HEK293 (cell line): Measurements from ENCODE around the gene HOXD3.
A peak's percentile ranks its signal among the peaks of the same experiment; 100 is the strongest.

ENCODE experiments used
- GLI2 ChIP-seq: fragments of 450-650 bp; formaldehyde crosslinking; IDR thresholded peaks from 2 replicates; pipeline ENCODE4; 2017; ENCODE audit warnings: missing biosample characterization, missing genetic modification characterization, low read depth, borderline replicate concordance
- IKZF3 ChIP-seq: fragments of 450-650 bp; IDR thresholded peaks from 2 replicates; pipeline ENCODE4 v1.5.0; 2018; ENCODE audit warnings: missing biosample characterization, mild to moderate bottlenecking, missing genetic modification characterization, moderate library complexity
- KLF16 ChIP-seq: fragments of 450-650 bp; formaldehyde crosslinking; IDR thresholded peaks from 2 replicates; pipeline ENCODE4 v1.5.1; 2017; ENCODE audit warnings: missing biosample characterization, missing genetic modification characterization
- OSR2 ChIP-seq: fragments of 450-650 bp; formaldehyde crosslinking; IDR thresholded peaks from 2 replicates; pipeline ENCODE4 v1.5.1; 2016; ENCODE audit warnings: missing biosample characterization, missing genetic modification characterization
- ZBTB44 ChIP-seq: fragments of 450-650 bp; IDR thresholded peaks from 2 replicates; pipeline ENCODE4 v1.5.1; 2018; ENCODE audit warnings: missing biosample characterization, mild to moderate bottlenecking, missing genetic modification characterization
- ZBTB8A ChIP-seq: fragments of 450-650 bp; formaldehyde crosslinking; IDR thresholded peaks from 2 replicates; pipeline ENCODE4 v1.5.1; 2016; ENCODE audit warnings: missing biosample characterization, missing genetic modification characterization
- ZFP3 ChIP-seq: fragments of 450-650 bp; formaldehyde crosslinking; IDR thresholded peaks from 2 replicates; pipeline ENCODE4 v1.5.1; 2016; ENCODE audit warnings: low read depth, missing biosample characterization, missing genetic modification characterization
- ZNF138 ChIP-seq: fragments of 450-650 bp; formaldehyde crosslinking; IDR thresholded peaks from 2 replicates; pipeline ENCODE4 v1.5.1; 2016; ENCODE audit warnings: missing biosample characterization, missing genetic modification characterization, borderline replicate concordance
- ZNF157 ChIP-seq: fragments of 450-650 bp; formaldehyde crosslinking; IDR thresholded peaks from 2 replicates; pipeline ENCODE4 v1.5.1; 2016; ENCODE audit warnings: missing biosample characterization, missing genetic modification characterization
- ZNF202 ChIP-seq: fragments of 450-650 bp; formaldehyde crosslinking; IDR thresholded peaks from 2 replicates; pipeline ENCODE4 v1.5.1; 2016; ENCODE audit warnings: missing biosample characterization, missing genetic modification characterization, borderline replicate concordance
- ZNF24 ChIP-seq: fragments of 450-650 bp; formaldehyde crosslinking; IDR thresholded peaks from 2 replicates; pipeline ENCODE4 v1.5.1; 2016; ENCODE audit warnings: missing biosample characterization, missing genetic modification characterization
- ZNF302 ChIP-seq: fragments of 450-650 bp; formaldehyde crosslinking; IDR thresholded peaks from 2 replicates; pipeline ENCODE4 v1.5.1; 2016; ENCODE audit warnings: missing biosample characterization, missing genetic modification characterization, low read depth
- ZNF341 ChIP-seq: fragments of 450-650 bp; formaldehyde crosslinking; IDR thresholded peaks from 2 replicates; pipeline ENCODE4; 2016; ENCODE audit warnings: low read depth, missing biosample characterization, missing genetic modification characterization
- ZNF394 ChIP-seq: fragments of 450-650 bp; formaldehyde crosslinking; IDR thresholded peaks from 2 replicates; pipeline ENCODE4 v1.5.1; 2016; ENCODE audit warnings: missing biosample characterization, missing genetic modification characterization, mild to moderate bottlenecking, moderate library complexity, borderline replicate concordance
- ZNF423 ChIP-seq: fragments of 450-650 bp; formaldehyde crosslinking; IDR thresholded peaks from 2 replicates; pipeline ENCODE4 v1.5.1; 2016; ENCODE audit warnings: missing biosample characterization, missing genetic modification characterization
- ZNF514 ChIP-seq: fragments of 450-650 bp; formaldehyde crosslinking; IDR thresholded peaks from 2 replicates; pipeline ENCODE4 v1.5.1; 2016; ENCODE audit warnings: missing biosample characterization, missing genetic modification characterization
- ZNF596 ChIP-seq: fragments of 450-650 bp; IDR thresholded peaks from 2 replicates; pipeline ENCODE4 v1.5.0; 2018; ENCODE audit warnings: missing biosample characterization, mild to moderate bottlenecking, missing genetic modification characterization, moderate library complexity
- ZNF658 ChIP-seq: fragments of 450-650 bp; formaldehyde crosslinking; IDR thresholded peaks from 2 replicates; pipeline ENCODE4; 2016; ENCODE audit warnings: missing biosample characterization, missing genetic modification characterization
- ZNF660 ChIP-seq: fragments of 450-650 bp; IDR thresholded peaks from 2 replicates; pipeline ENCODE4 v1.5.1; 2018; ENCODE audit warnings: missing biosample characterization, mild to moderate bottlenecking, missing genetic modification characterization
- ZNF677 ChIP-seq: fragments of 450-650 bp; IDR thresholded peaks from 2 replicates; pipeline ENCODE4 v1.5.0; 2018; ENCODE audit warnings: missing biosample characterization, mild to moderate bottlenecking, missing genetic modification characterization, moderate library complexity
- ZNF704 ChIP-seq: fragments of 450-650 bp; formaldehyde crosslinking; IDR thresholded peaks from 2 replicates; pipeline ENCODE4 v1.5.1; 2016; ENCODE audit warnings: missing biosample characterization, missing genetic modification characterization
- ZNF707 ChIP-seq: fragments of 450-650 bp; formaldehyde crosslinking; IDR thresholded peaks from 2 replicates; pipeline ENCODE4 v1.5.1; 2016; ENCODE audit warnings: missing biosample characterization, missing genetic modification characterization
- TF ChIP-seq, protein P1 (sequence below): fragments of 450-650 bp; formaldehyde crosslinking; IDR thresholded peaks from 2 replicates; pipeline ENCODE4 v1.5.1; 2017; ENCODE audit warnings: missing biosample characterization, missing genetic modification characterization
- TF ChIP-seq, protein P2 (sequence below): fragments of 450-650 bp; formaldehyde crosslinking; IDR thresholded peaks from 2 replicates; pipeline ENCODE4 v1.5.1; 2016; ENCODE audit warnings: missing biosample characterization, missing genetic modification characterization, low read depth
- TF ChIP-seq, protein P3 (sequence below): fragments of 450-650 bp; formaldehyde crosslinking; IDR thresholded peaks from 2 replicates; pipeline ENCODE4 v1.5.1; 2017; ENCODE audit warnings: missing biosample characterization, missing genetic modification characterization
- TF ChIP-seq, protein P4 (sequence below): fragments of 450-650 bp; formaldehyde crosslinking; IDR thresholded peaks from 2 replicates; pipeline ENCODE4 v1.5.1; 2016; ENCODE audit warnings: missing biosample characterization, missing genetic modification characterization
- TF ChIP-seq, protein P5 (sequence below): fragments of 450-650 bp; formaldehyde crosslinking; IDR thresholded peaks from 2 replicates; pipeline ENCODE4 v1.5.1; 2017; ENCODE audit warnings: missing biosample characterization, missing genetic modification characterization

The HOXD3 gene

DNA sequence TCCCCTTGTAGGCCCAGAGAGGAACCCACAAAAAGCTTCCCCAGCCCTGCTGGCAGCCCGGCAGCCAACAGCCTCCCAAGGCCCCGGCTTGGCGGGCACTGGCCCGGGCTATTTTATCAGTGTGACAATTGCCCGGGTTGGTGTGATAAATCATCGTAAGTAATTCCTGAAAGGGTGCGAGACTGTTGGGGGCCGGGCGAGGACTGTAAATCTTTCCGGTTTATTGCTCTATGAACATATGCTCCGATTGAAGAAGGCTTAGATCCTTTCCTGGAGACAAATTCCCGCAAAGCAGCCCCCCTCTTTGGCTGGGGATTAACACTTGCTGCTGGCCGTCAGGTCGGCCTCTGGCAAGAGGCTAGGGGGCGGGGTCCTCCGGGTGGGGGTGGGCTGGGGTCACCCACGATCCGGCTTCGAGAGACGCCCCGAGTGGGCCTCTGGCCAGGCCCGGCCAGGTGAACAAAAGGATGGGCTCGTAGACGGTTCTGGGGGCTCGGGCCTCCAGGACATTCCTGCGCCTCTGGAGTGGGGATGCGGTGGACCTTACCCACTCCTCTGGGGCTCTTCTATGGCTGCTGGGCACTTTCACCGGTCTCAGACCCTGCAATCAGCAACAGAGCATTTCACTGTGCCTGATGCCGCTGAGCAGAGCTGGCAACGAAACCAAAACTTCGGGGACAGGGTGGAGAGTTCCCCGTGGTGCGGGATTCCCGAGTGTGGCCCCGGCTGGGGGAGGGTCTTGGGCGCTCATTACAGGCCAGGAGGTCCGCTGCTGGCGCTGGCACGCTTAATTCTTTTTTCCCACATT, 2.0 kb downstream of the HOXD3 start (continued):
- TF ChIP-seq ZBTB44 (tag by site-specific recombination) (peak; percentile 49; the same call in 1 of the 2 replicates), ZNF660 (tag by site-specific recombination) (0 out of 2 replicates have a peak, but pooled peaks have one; percentile 26), ZNF202 (tag by site-specific recombination) (no peak), ZNF157 (no peak), ZNF138 (tag by site-specific recombination) (no peak), ZNF302 (tag by site-specific recombination) (no peak), ZNF596 (0 out of 2 replicates have a peak, but pooled peaks have one; percentile 21), KLF16 (tag by site-specific recombination) (no peak), ZFP3 (tag by site-specific recombination) (no peak), ZBTB8A (tag by site-specific recombination) (peak; percentile 79), ZNF658 (tag by site-specific recombination) (no peak), ZNF24 (tag by site-specific recombination) (no peak), ZNF514 (tag by site-specific recombination) (no peak), ZNF394 (tag by site-specific recombination) (no peak), IKZF3 (tag by site-specific recombination) (peak; percentile 84), ZNF423 (tag by site-specific recombination) (peak; percentile 37; the same call in 1 of the 2 replicates), ZNF707 (tag by site-specific recombination) (no peak), ZNF341 (tag by site-specific recombination) (peak; percentile 23; the same call in 1 of the 2 replicates), ZNF677 (tag by site-specific recombination) (no peak), GLI2 (tag by site-specific recombination) (0 out of 2 replicates have a peak, but pooled peaks have one; percentile 45), OSR2 (tag by site-specific recombination) (peak; percentile 37; the same call in 1 of the 2 replicates), ZNF704 (tag by site-specific recombination) (no peak)
- TF ChIP-seq, protein P1, sequence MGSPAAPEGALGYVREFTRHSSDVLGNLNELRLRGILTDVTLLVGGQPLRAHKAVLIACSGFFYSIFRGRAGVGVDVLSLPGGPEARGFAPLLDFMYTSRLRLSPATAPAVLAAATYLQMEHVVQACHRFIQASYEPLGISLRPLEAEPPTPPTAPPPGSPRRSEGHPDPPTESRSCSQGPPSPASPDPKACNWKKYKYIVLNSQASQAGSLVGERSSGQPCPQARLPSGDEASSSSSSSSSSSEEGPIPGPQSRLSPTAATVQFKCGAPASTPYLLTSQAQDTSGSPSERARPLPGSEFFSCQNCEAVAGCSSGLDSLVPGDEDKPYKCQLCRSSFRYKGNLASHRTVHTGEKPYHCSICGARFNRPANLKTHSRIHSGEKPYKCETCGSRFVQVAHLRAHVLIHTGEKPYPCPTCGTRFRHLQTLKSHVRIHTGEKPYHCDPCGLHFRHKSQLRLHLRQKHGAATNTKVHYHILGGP (tag by site-specific recombination) = peak; percentile 90
- TF ChIP-seq, protein P2, sequence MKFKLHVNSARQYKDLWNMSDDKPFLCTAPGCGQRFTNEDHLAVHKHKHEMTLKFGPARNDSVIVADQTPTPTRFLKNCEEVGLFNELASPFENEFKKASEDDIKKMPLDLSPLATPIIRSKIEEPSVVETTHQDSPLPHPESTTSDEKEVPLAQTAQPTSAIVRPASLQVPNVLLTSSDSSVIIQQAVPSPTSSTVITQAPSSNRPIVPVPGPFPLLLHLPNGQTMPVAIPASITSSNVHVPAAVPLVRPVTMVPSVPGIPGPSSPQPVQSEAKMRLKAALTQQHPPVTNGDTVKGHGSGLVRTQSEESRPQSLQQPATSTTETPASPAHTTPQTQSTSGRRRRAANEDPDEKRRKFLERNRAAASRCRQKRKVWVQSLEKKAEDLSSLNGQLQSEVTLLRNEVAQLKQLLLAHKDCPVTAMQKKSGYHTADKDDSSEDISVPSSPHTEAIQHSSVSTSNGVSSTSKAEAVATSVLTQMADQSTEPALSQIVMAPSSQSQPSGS = no peak
- TF ChIP-seq, protein P3, sequence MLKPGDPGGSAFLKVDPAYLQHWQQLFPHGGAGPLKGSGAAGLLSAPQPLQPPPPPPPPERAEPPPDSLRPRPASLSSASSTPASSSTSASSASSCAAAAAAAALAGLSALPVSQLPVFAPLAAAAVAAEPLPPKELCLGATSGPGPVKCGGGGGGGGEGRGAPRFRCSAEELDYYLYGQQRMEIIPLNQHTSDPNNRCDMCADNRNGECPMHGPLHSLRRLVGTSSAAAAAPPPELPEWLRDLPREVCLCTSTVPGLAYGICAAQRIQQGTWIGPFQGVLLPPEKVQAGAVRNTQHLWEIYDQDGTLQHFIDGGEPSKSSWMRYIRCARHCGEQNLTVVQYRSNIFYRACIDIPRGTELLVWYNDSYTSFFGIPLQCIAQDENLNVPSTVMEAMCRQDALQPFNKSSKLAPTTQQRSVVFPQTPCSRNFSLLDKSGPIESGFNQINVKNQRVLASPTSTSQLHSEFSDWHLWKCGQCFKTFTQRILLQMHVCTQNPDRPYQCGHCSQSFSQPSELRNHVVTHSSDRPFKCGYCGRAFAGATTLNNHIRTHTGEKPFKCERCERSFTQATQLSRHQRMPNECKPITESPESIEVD (tag by site-specific recombination) = peak; percentile 80
- TF ChIP-seq, protein P4, sequence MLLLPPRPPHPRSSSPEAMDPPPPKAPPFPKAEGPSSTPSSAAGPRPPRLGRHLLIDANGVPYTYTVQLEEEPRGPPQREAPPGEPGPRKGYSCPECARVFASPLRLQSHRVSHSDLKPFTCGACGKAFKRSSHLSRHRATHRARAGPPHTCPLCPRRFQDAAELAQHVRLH = no peak
- TF ChIP-seq, protein P5, sequence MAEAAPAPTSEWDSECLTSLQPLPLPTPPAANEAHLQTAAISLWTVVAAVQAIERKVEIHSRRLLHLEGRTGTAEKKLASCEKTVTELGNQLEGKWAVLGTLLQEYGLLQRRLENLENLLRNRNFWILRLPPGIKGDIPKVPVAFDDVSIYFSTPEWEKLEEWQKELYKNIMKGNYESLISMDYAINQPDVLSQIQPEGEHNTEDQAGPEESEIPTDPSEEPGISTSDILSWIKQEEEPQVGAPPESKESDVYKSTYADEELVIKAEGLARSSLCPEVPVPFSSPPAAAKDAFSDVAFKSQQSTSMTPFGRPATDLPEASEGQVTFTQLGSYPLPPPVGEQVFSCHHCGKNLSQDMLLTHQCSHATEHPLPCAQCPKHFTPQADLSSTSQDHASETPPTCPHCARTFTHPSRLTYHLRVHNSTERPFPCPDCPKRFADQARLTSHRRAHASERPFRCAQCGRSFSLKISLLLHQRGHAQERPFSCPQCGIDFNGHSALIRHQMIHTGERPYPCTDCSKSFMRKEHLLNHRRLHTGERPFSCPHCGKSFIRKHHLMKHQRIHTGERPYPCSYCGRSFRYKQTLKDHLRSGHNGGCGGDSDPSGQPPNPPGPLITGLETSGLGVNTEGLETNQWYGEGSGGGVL (tag by site-specific recombination) = 0 out of 2 replicates have a peak, but pooled peaks have one; percentile 14
- TF ChIP-seq, all 188 proteins: peak for 27
